ENCODE results near the gene KIZ. TPM values are rescaled to one million over a fixed set of nuclear protein-coding genes. Genes with fewer than 3 reads are reported as not detected.

The KIZ gene
- total RNA-seq, 2 experiments from 2014 or later, result 17.3 to 22.1 TPM

DNA sequence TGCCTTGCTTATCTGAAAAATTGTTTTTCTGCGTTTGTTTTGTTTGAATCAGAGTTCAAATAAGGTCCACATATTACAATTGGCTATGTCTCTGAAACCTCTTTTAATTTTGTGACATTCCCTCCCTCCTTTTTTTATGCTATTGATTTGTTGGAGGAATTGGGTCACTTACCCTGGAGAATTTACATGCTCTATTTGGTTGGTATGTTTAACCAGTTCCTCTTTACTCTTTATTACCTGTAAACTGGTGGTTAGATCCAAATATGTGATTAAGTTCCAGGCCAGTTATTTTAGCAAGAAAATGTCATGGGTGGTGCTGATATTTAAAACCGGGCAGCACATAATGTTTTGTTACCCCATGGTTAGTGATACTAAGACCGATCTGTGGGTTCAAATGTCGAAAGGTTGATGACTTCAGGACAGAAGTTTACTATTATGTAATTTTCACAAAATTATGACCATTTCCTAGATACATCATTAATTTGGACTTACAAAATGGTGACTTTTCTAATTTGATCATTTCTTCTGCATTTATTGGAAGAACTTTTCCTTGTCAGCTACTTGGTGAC lies 77.3 kb downstream of the KIZ start:
- no peak for DNase-seq
- ChIA-PET POLR2A (no interaction called here), CTCF (no interaction called here)
- H3K27ac Mint-ChIP-seq, result no peak overlapping the region
- H3K9me3 Mint-ChIP-seq, result no peaks in the 10 kb centered on the region
- H3K36me3 Mint-ChIP-seq (ENCODE audit: low read depth), result no peaks in the 10 kb centered on the region
- H3K4me3 Mint-ChIP-seq, result no peak overlapping the region
- H3K4me1 Mint-ChIP-seq, result no peaks in the 10 kb centered on the region
- H3K27me3 Mint-ChIP-seq, result no peaks in the 10 kb centered on the region

DNA sequence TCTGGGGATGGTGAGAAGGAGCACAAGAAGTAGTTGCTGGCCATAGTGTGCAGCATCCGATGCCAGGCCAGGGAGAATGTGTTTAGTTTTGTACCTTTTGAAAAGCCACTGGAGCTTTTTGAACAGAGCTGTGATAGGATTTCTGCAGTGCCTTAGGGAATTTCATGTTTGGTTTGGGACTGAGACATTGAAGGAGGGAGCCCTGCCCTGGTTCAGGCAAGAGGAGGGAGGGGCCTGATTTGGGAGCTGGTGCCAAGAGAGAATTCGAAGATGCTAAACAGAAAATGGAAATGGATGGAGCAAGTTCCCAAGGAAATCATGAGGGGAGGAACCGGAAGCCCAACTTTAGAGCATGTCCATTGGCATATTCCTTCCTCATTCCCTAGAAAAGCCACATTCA lies 80.7 kb downstream of the KIZ start:
- Mint-ChIP-seq H3K36me3 (ENCODE audit: low read depth) (no peaks in the 10 kb centered on the region), H3K4me3 (no peak overlapping the region), H3K27me3 (no peaks in the 10 kb centered on the region), H3K9me3 (no peaks in the 10 kb centered on the region), H3K4me1 (no peaks in the 10 kb centered on the region), H3K27ac (no peak overlapping the region)
- DNase-seq, result no peak
- POLR2A ChIA-PET, result no interaction called here
- CTCF ChIA-PET, result no interaction called here

DNA sequence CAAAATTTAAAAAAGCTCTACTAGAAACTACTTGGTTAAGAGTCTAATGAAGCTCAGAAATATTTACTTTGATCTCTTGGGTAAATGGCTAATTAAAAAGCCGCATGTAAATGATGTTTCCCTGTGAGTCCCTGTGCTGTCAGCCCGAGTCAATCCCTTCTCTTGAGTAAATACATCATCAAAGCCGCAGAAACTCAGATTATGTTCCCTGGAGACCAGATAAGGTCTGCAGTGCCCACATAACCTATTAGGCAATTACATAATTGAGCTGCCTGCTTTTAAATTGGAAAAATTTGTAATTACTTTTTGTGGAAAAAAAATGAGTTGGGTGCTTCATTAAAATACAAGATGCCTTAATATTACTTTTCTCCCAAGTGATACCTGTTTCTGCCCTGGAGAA lies 83.1 kb downstream of the KIZ start:
- CTCF ChIA-PET, result interaction anchor here (1.0 kb wide), 1 partner anchor 14 kb away, joined by 3 read pairs; no protein-coding TSS in a partner anchor

DNA sequence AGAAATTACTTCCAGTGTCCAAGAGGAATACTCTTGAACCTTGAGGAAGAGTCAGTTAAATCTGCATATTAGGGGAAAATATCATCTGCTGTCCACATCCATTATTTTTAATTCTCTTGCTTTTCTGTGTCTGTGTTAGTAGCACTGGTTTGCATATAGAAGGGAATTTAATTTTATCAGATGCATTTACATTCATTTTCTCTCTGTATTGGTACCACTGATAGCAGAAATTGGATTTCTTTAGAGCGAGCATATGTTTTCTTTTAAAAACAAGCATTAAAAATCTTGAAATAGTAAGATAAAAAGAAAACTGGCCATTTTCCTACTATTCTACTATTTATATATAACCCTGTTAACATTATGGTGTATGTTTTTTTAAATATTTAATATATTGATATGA lies 83.8 kb downstream of the KIZ start:
- no peak for DNase-seq
- Mint-ChIP-seq H3K27me3 (no peaks in the 10 kb centered on the region), H3K9me3 (no peaks in the 10 kb centered on the region), H3K36me3 (ENCODE audit: low read depth) (no peaks in the 10 kb centered on the region), H3K4me3 (no peak overlapping the region), H3K27ac (no peak overlapping the region), H3K4me1 (no peaks in the 10 kb centered on the region)
- ChIA-PET POLR2A (no interaction called here), CTCF (no interaction called here)

More for the DNA sequence above, 83.1 kb downstream of the KIZ start:
- no peaks in the 10 kb centered on the region for H3K9me3 Mint-ChIP-seq
- H3K4me1 Mint-ChIP-seq, result no peaks in the 10 kb centered on the region
- no peaks in the 10 kb centered on the region for H3K27me3 Mint-ChIP-seq
- no peak overlapping the region for H3K4me3 Mint-ChIP-seq
- no peak overlapping the region for H3K27ac Mint-ChIP-seq
- POLR2A ChIA-PET, result no interaction called here
- no peaks in the 10 kb centered on the region for H3K36me3 Mint-ChIP-seq (ENCODE audit: low read depth)
- DNase-seq, result no peak

DNA sequence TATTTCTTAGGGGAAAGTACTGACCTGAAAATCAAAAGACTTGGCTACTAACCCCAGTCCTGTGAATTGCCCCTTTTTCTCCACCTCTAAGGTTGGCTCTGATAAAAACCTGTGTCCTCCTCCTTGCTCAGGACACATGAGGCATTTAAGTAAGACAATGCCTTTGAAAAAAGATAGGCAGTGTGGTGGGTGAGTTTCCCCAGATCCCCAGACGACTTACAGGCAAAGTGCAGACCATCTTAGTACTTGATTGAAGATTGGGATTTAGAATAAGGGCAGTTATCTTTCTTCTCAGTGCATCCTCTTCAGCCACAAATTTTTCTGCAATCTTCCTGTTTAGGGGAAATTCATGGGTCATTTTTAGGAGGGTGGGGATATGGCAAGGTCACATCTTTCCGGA lies 87.8 kb downstream of the KIZ start:
- no peaks in the 10 kb centered on the region for H3K4me1 Mint-ChIP-seq
- POLR2A ChIA-PET, result no interaction called here
- no peak for DNase-seq
- H3K36me3 Mint-ChIP-seq (ENCODE audit: low read depth), result no peaks in the 10 kb centered on the region
- no peak overlapping the region for H3K4me3 Mint-ChIP-seq
- H3K9me3 Mint-ChIP-seq, result no peaks in the 10 kb centered on the region
- no peaks in the 10 kb centered on the region for H3K27me3 Mint-ChIP-seq
- H3K27ac Mint-ChIP-seq, result no peak overlapping the region
- CTCF ChIA-PET, result no interaction called here

DNA sequence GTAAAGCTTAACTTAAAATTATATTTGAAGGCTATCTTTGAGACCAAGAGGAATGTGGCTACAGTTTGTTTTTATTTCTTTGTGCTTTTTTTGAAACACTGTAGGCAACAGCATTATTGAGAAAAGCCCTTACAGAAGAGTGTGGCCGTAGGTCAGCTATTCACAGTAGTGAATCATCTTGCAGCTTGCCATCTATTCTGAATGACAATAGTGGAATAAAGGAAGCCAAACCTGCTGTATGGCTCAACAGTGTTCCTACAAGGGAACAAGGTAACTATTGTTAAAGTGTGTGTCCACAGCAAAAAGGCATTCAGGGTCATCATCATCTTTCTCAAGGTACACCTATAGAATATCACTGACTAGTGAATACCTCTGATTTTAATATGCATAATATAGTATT lies 88.5 kb downstream of the KIZ start:
- H3K36me3 Mint-ChIP-seq (ENCODE audit: low read depth), result no peaks in the 10 kb centered on the region
- no peak for DNase-seq
- no peak overlapping the region for H3K27ac Mint-ChIP-seq
- no peak overlapping the region for H3K4me3 Mint-ChIP-seq
- no peaks in the 10 kb centered on the region for H3K4me1 Mint-ChIP-seq
- CTCF ChIA-PET, result no interaction called here
- POLR2A ChIA-PET, result no interaction called here
- H3K27me3 Mint-ChIP-seq, result no peaks in the 10 kb centered on the region
- no peaks in the 10 kb centered on the region for H3K9me3 Mint-ChIP-seq

DNA sequence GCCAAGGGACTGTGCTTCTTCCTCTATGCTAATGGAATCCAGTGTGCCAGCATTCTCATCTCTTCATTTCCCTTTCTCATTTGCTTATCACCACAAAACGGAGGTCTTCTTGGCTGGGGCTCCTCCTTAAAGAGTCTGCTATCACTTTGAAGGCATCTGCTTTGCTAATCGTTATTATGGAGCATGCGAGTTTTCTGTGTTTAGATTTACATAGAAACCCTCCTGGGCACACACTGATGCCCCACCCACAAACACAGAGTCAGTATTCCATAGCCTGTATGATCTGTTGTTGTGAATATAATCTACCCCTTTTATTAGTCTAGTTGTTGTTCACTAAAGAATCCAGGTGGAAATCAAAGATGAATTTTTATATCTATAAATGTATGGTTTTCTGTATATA lies 93.8 kb downstream of the KIZ start:
- Mint-ChIP-seq H3K36me3 (ENCODE audit: low read depth) (no peaks in the 10 kb centered on the region), H3K27ac (no peak overlapping the region), H3K27me3 (no peaks in the 10 kb centered on the region), H3K4me1 (no peaks in the 10 kb centered on the region), H3K4me3 (no peak overlapping the region), H3K9me3 (no peaks in the 10 kb centered on the region)
- no peak for DNase-seq
- ChIA-PET POLR2A (no interaction called here), CTCF (no interaction called here)

DNA sequence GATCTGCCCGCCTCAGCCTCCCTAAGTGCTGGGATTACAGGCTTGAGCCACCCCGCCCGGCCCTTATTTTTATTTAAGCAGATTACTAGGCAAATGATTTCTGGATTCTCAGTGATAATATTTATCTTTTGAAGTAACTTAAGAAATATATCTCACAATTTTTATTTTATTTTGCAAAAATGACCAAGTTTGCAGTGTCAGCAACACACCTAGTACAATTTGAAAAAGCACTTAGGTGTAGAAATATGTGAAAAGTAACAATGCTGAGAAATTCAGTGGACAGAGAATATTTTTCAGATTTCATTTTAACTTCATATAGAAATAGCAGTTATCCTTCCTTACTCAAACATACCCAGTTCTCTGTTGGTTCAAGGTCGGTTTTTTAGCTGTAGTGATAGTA lies 98.3 kb downstream of the KIZ start:
- ChIA-PET CTCF (interaction anchor here (2.0 kb wide), 1 partner anchor 12 kb away, joined by 8 read pairs; no protein-coding TSS in a partner anchor), POLR2A (no interaction called here)
- no peak for DNase-seq
- no peaks in the 10 kb centered on the region for H3K9me3 Mint-ChIP-seq
- H3K27ac Mint-ChIP-seq, result no peak overlapping the region
- no peak overlapping the region for H3K4me3 Mint-ChIP-seq
- H3K4me1 Mint-ChIP-seq, result no peaks in the 10 kb centered on the region
- H3K27me3 Mint-ChIP-seq, result no peaks in the 10 kb centered on the region
- no peaks in the 10 kb centered on the region for H3K36me3 Mint-ChIP-seq (ENCODE audit: low read depth)

DNA sequence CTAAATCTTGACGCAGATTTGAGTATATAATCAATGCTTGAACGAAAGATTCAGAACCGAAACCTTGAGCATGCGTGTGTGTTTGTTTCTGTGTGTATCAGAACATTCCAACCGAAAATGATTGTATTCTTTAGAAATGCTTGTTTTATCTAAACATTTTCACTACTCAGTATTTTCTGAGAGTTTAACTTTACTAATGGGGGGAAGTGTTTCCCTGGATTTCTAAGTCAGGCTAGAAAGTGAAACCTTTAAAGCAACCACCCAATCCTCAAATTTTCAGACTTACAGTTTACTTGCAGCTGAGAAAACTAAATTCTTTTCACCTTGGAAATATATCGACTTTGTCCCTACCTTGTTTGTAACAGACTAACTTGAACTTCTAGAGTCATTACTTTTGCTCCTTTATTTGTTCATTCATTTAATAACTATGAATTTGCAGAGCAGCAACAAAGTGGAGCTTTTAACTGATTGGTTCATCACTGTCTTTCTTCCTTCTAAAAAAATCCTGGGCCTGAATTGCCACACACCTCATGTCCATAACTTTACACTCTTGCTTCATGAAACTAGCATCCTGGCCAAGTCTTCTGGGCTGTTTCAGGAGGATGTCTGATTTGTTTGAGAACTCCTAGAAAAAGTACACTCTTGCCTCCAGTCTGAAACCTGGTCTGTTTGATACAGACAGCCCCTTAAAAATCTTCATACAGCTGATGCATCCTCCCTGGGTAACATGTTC lies 99.5 kb downstream of the KIZ start:
- no peak for DNase-seq
- H3K4me3 Mint-ChIP-seq, result no peak overlapping the region
- ChIA-PET CTCF (interaction anchor here (2.0 kb wide), 1 partner anchor 10 kb away, joined by 8 read pairs; no protein-coding TSS in a partner anchor), POLR2A (no interaction called here)
- H3K4me1 Mint-ChIP-seq, result no peaks in the 10 kb centered on the region
- no peaks in the 10 kb centered on the region for H3K9me3 Mint-ChIP-seq
- no peak overlapping the region for H3K27ac Mint-ChIP-seq
- H3K27me3 Mint-ChIP-seq, result no peaks in the 10 kb centered on the region
- H3K36me3 Mint-ChIP-seq (ENCODE audit: low read depth), result no peaks in the 10 kb centered on the region

DNA sequence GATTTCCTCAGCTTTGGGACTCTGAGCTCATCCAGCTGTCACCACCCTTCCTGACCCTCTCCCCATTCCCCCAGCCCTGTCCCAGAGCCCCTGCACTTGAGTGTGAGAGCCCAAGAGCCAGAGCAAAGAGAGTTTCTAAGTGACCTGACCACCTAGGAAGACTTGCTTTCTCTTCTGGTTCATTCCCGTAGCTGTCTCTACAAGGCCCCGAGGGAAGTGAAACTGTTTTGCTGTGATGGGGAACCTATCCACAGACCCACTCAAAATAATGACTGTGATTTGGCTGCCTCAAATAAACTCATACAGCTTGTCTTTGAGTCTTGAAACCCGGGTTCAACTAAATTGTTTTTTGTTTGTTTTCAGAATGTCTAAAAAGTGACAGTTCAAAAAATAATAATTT lies 102.6 kb downstream of the KIZ start:
- Mint-ChIP-seq H3K9me3 (no peaks in the 10 kb centered on the region), H3K27me3 (no peaks in the 10 kb centered on the region), H3K27ac (no peak overlapping the region), H3K4me3 (no peak overlapping the region), H3K4me1 (no peaks in the 10 kb centered on the region), H3K36me3 (ENCODE audit: low read depth) (no peaks in the 10 kb centered on the region)
- ChIA-PET POLR2A (no interaction called here), CTCF (no interaction called here)
- DNase-seq, result no peak

DNA sequence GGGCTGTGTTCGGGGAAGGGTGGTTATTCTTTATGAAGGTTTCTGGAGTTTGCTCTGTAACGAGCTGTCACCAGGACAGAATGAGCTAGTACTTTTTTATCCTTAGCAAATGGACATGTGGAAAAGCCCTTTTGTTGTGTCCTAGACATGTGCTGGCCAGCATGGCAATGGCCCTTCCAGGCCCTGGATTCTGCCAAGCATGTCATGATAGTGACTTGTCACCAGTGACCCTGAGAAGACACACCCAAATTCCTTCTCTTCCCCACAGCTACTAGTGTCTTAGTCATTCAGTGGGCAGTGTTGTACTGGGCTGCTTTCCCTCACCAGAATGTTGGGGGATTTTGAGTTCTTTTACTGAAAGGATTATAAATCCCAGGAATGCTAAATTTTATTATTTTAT lies 103.3 kb downstream of the KIZ start:
- no peaks in the 10 kb centered on the region for H3K9me3 Mint-ChIP-seq
- no peak for DNase-seq
- no peaks in the 10 kb centered on the region for H3K36me3 Mint-ChIP-seq (ENCODE audit: low read depth)
- H3K27me3 Mint-ChIP-seq, result no peaks in the 10 kb centered on the region
- no peak overlapping the region for H3K4me3 Mint-ChIP-seq
- ChIA-PET CTCF (interaction anchor here (1.5 kb wide), 1 partner anchor 277 kb away, joined by 5 read pairs; no protein-coding TSS in a partner anchor), POLR2A (no interaction called here)
- no peaks in the 10 kb centered on the region for H3K4me1 Mint-ChIP-seq
- H3K27ac Mint-ChIP-seq, result no peak overlapping the region

DNA sequence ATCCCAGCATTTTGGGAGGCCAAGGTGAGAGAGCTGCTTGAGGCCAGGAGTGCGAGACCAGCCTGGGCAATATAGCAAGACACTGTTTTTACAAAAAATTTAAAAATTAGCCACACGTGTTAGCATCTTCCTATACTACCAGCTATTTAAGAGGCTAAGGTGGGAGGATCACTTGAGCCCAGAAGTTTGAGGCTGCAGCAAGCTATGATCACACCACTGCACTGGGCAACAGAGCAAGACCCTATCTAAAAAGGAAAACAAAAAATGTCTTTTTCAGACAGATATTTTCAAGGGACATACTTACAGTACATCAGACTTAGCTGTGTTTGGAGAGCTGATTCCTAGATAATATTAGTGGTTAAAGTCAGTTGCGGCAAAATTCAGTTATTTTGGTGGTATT lies 104.3 kb downstream of the KIZ start:
- Mint-ChIP-seq H3K4me3 (no peak overlapping the region), H3K36me3 (ENCODE audit: low read depth) (no peaks in the 10 kb centered on the region), H3K4me1 (no peaks in the 10 kb centered on the region), H3K27me3 (no peaks in the 10 kb centered on the region), H3K9me3 (no peaks in the 10 kb centered on the region), H3K27ac (no peak overlapping the region)
- CTCF ChIA-PET, result interaction anchor here (1.5 kb wide), 1 partner anchor 275 kb away, joined by 5 read pairs; no protein-coding TSS in a partner anchor
- POLR2A ChIA-PET, result no interaction called here
- DNase-seq, result no peak

DNA sequence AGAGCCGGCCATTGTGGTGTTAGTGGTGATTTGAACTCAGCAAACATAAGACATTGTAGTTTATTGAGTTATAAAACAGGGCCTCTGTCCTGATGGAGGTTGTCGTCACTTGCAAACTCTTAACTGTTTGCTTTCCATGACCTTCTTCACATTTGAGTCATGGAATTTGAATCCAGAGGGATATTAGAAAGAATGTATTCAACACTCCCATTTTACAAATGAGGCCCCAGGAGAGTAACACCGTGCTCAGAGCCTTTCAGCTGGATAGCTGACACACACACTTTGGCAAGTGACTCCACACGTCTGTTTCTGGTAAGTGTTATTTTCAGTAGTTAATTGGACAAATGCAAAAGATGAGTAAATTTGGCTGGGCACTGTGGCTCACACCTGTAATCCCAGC lies 104.8 kb downstream of the KIZ start:
- Mint-ChIP-seq H3K4me1 (no peaks in the 10 kb centered on the region), H3K27me3 (no peaks in the 10 kb centered on the region), H3K36me3 (ENCODE audit: low read depth) (no peaks in the 10 kb centered on the region), H3K4me3 (no peak overlapping the region), H3K9me3 (no peaks in the 10 kb centered on the region), H3K27ac (no peak overlapping the region)
- CTCF ChIA-PET, result interaction anchor here (1.5 kb wide), 1 partner anchor 275 kb away, joined by 5 read pairs; no protein-coding TSS in a partner anchor
- POLR2A ChIA-PET, result no interaction called here
- DNase-seq, result no peak
